Measurements from ENCODE around the gene GRIA3.

The GRIA3 gene

GRCh38 chrX:123260920-123261418 is 76.9 kb downstream of the GRIA3 start:
- no peaks in the 10 kb centered on the region for H3K9me3 ChIP-seq (ENCODE audit: insufficient read depth, low read depth, low read length)
- no peak overlapping the region for H4K8ac ChIP-seq (ENCODE audit: low read depth, low read length)
- no peaks in the 10 kb centered on the region for H3K27me3 ChIP-seq (ENCODE audit: insufficient read depth, low read length)
- H2BK5ac ChIP-seq (ENCODE audit: low read depth, low read length, poor library complexity), result no peak overlapping the region
- no CpG with 5 or more reads among the region's 5 CpGs for WGBS (ENCODE audit: extremely low coverage, insufficient coverage, insufficient read length)
- no peaks in the 10 kb centered on the region for H3K79me1 ChIP-seq (ENCODE audit: low read length)
- no peak overlapping the region for H3K23ac ChIP-seq (ENCODE audit: low read length)
- no peak overlapping the region for H3K4me2 ChIP-seq (ENCODE audit: low read length)
- no peak overlapping the region for H3K4ac ChIP-seq (ENCODE audit: low read depth, low read length)
- H4K91ac ChIP-seq (ENCODE audit: low read depth, low read length), result no peak overlapping the region
- H2AFZ ChIP-seq (ENCODE audit: insufficient read depth, low read length, poor library complexity), result no peak overlapping the region
- DNase-seq, result no peak
- H2BK120ac ChIP-seq (ENCODE audit: insufficient read depth, low read length, poor library complexity), result no peak overlapping the region
- H4K12ac ChIP-seq (ENCODE audit: low read depth, low read length), result no peak overlapping the region
- H3K36me3 ChIP-seq (ENCODE audit: control insufficient read depth in 1 of 2, insufficient read depth in 2 of 2, low read length in 2 of 2), result no peaks in the 10 kb centered on the region
- no peak overlapping the region for H3K9ac ChIP-seq (ENCODE audit: low read length)
- no peak overlapping the region for H3K14ac ChIP-seq (ENCODE audit: low read length)
- no peak overlapping the region for H3K4me3 ChIP-seq (ENCODE audit: low read depth, low read length)
- no peak overlapping the region for H3K18ac ChIP-seq (ENCODE audit: low read length)
- H2AK5ac ChIP-seq (ENCODE audit: low read length), result no peak overlapping the region
- H2BK12ac ChIP-seq (ENCODE audit: low read length), result no peak overlapping the region
- H3K4me1 ChIP-seq (ENCODE audit: control insufficient read depth in 1 of 2, insufficient read depth in 2 of 2, low read length in 2 of 2), result no peaks in the 10 kb centered on the region
- H3K27ac ChIP-seq (ENCODE audit: low read depth, low read length), result no peak overlapping the region
- H3K79me2 ChIP-seq (ENCODE audit: control insufficient read depth, insufficient read depth, low read length, poor library complexity), result no peaks in the 10 kb centered on the region

- no peak overlapping the region for H3K23ac ChIP-seq (ENCODE audit: low read length)
- H3K4me3 ChIP-seq (ENCODE audit: low read depth, low read length), result no peak overlapping the region
- H2AK5ac ChIP-seq (ENCODE audit: low read length), result no peak overlapping the region
- no peak overlapping the region for H2BK5ac ChIP-seq (ENCODE audit: low read depth, low read length, poor library complexity)
- no peak overlapping the region for H3K14ac ChIP-seq (ENCODE audit: low read length)
- H3K18ac ChIP-seq (ENCODE audit: low read length), result no peak overlapping the region
- H2AFZ ChIP-seq (ENCODE audit: insufficient read depth, low read length, poor library complexity), result no peak overlapping the region
- no peaks in the 10 kb centered on the region for H3K27me3 ChIP-seq (ENCODE audit: insufficient read depth, low read length)
- no peak overlapping the region for H4K8ac ChIP-seq (ENCODE audit: low read depth, low read length)
- no peak overlapping the region for H3K4ac ChIP-seq (ENCODE audit: low read depth, low read length)
- H3K4me2 ChIP-seq (ENCODE audit: low read length), result no peak overlapping the region
- H2BK12ac ChIP-seq (ENCODE audit: low read length), result no peak overlapping the region
- H3K79me1 ChIP-seq (ENCODE audit: low read length), result no peaks in the 10 kb centered on the region
- H4K12ac ChIP-seq (ENCODE audit: low read depth, low read length), result no peak overlapping the region
- H3K27ac ChIP-seq (ENCODE audit: low read depth, low read length), result no peak overlapping the region
- no peak overlapping the region for H4K91ac ChIP-seq (ENCODE audit: low read depth, low read length)
- no peak overlapping the region for H2BK120ac ChIP-seq (ENCODE audit: insufficient read depth, low read length, poor library complexity)
- H3K9ac ChIP-seq (ENCODE audit: low read length), result no peak overlapping the region
- H3K79me2 ChIP-seq (ENCODE audit: control insufficient read depth, insufficient read depth, low read length, poor library complexity), result no peaks in the 10 kb centered on the region
- DNase-seq, result no peak
- no peaks in the 10 kb centered on the region for H3K36me3 ChIP-seq (ENCODE audit: control insufficient read depth in 1 of 2, insufficient read depth in 2 of 2, low read length in 2 of 2)
- H3K9me3 ChIP-seq (ENCODE audit: insufficient read depth, low read depth, low read length), result no peaks in the 10 kb centered on the region
- WGBS (ENCODE audit: extremely low coverage, insufficient coverage, insufficient read length), result no CpG with 5 or more reads among the region's 8 CpGs
- no peaks in the 10 kb centered on the region for H3K4me1 ChIP-seq (ENCODE audit: control insufficient read depth in 1 of 2, insufficient read depth in 2 of 2, low read length in 2 of 2)
These were observed 79.2 kb downstream of the GRIA3 start for GRCh38 chrX:123263270-123263669.

GRCh38 chrX:123263747-123264146 is 79.7 kb downstream of the GRIA3 start:
- no peak overlapping the region for H2BK12ac ChIP-seq (ENCODE audit: low read length)
- H3K23ac ChIP-seq (ENCODE audit: low read length), result no peak overlapping the region
- no peak overlapping the region for H2BK120ac ChIP-seq (ENCODE audit: insufficient read depth, low read length, poor library complexity)
- H4K91ac ChIP-seq (ENCODE audit: low read depth, low read length), result no peak overlapping the region
- H2BK5ac ChIP-seq (ENCODE audit: low read depth, low read length, poor library complexity), result no peak overlapping the region
- no peaks in the 10 kb centered on the region for H3K79me1 ChIP-seq (ENCODE audit: low read length)
- no peak overlapping the region for H3K4me2 ChIP-seq (ENCODE audit: low read length)
- no peak overlapping the region for H3K18ac ChIP-seq (ENCODE audit: low read length)
- H3K4me1 ChIP-seq (ENCODE audit: control insufficient read depth in 1 of 2, insufficient read depth in 2 of 2, low read length in 2 of 2), result no peaks in the 10 kb centered on the region
- no peaks in the 10 kb centered on the region for H3K9me3 ChIP-seq (ENCODE audit: insufficient read depth, low read depth, low read length)
- WGBS (ENCODE audit: extremely low coverage, insufficient coverage, insufficient read length), result no CpG with 5 or more reads among the region's 1 CpG
- H3K36me3 ChIP-seq (ENCODE audit: control insufficient read depth in 1 of 2, insufficient read depth in 2 of 2, low read length in 2 of 2), result no peaks in the 10 kb centered on the region
- no peak overlapping the region for H3K27ac ChIP-seq (ENCODE audit: low read depth, low read length)
- no peak overlapping the region for H3K14ac ChIP-seq (ENCODE audit: low read length)
- H2AFZ ChIP-seq (ENCODE audit: insufficient read depth, low read length, poor library complexity), result no peak overlapping the region
- no peaks in the 10 kb centered on the region for H3K27me3 ChIP-seq (ENCODE audit: insufficient read depth, low read length)
- H3K9ac ChIP-seq (ENCODE audit: low read length), result no peak overlapping the region
- no peaks in the 10 kb centered on the region for H3K79me2 ChIP-seq (ENCODE audit: control insufficient read depth, insufficient read depth, low read length, poor library complexity)
- no peak overlapping the region for H3K4ac ChIP-seq (ENCODE audit: low read depth, low read length)
- no peak overlapping the region for H3K4me3 ChIP-seq (ENCODE audit: low read depth, low read length)
- no peak overlapping the region for H4K8ac ChIP-seq (ENCODE audit: low read depth, low read length)
- no peak overlapping the region for H4K12ac ChIP-seq (ENCODE audit: low read depth, low read length)
- no peak overlapping the region for H2AK5ac ChIP-seq (ENCODE audit: low read length)
- no peak for DNase-seq

GRCh38 chrX:123267220-123267619 is 83.1 kb downstream of the GRIA3 start:
- Histone ChIP-seq H3K79me1 (ENCODE audit: low read length) (no peaks in the 10 kb centered on the region), H4K12ac (ENCODE audit: low read depth, low read length) (no peak overlapping the region), H3K27me3 (ENCODE audit: insufficient read depth, low read length) (no peaks in the 10 kb centered on the region), H3K23ac (ENCODE audit: low read length) (no peak overlapping the region), H3K79me2 (ENCODE audit: control insufficient read depth, insufficient read depth, low read length, poor library complexity) (no peaks in the 10 kb centered on the region), H3K4me2 (ENCODE audit: low read length) (no peak overlapping the region), H3K36me3 (ENCODE audit: control insufficient read depth in 1 of 2, insufficient read depth in 2 of 2, low read length in 2 of 2) (no peaks in the 10 kb centered on the region), H3K4me1 (ENCODE audit: control insufficient read depth in 1 of 2, insufficient read depth in 2 of 2, low read length in 2 of 2) (no peaks in the 10 kb centered on the region), H4K8ac (ENCODE audit: low read depth, low read length) (no peak overlapping the region), H2BK120ac (ENCODE audit: insufficient read depth, low read length, poor library complexity) (no peak overlapping the region), H2AFZ (ENCODE audit: insufficient read depth, low read length, poor library complexity) (no peak overlapping the region), H2BK12ac (ENCODE audit: low read length) (no peak overlapping the region), H4K91ac (ENCODE audit: low read depth, low read length) (no peak overlapping the region), H3K9ac (ENCODE audit: low read length) (no peak overlapping the region), H3K14ac (ENCODE audit: low read length) (no peak overlapping the region), H3K27ac (ENCODE audit: low read depth, low read length) (no peak overlapping the region), H2AK5ac (ENCODE audit: low read length) (no peak overlapping the region), H2BK5ac (ENCODE audit: low read depth, low read length, poor library complexity) (no peak overlapping the region), H3K9me3 (ENCODE audit: insufficient read depth, low read depth, low read length) (no peaks in the 10 kb centered on the region), H3K18ac (ENCODE audit: low read length) (no peak overlapping the region), H3K4me3 (ENCODE audit: low read depth, low read length) (no peak overlapping the region), H3K4ac (ENCODE audit: low read depth, low read length) (no peak overlapping the region)
- DNase-seq, result no peak
- WGBS (ENCODE audit: extremely low coverage, insufficient coverage, insufficient read length), result no CpG with 5 or more reads among the region's 3 CpGs
